IMR-90 (cell line): ENCODE measurements around the gene CRAMP1. TPM values are rescaled to one million over a fixed set of nuclear protein-coding genes. Genes with fewer than 3 reads are reported as not detected.

Experiments used
- ATAC-seq: fragments of 200-7000 bp; cut with Tn5 transposase; 2 replicates; pipeline ENCODE4 v1.9.1; 2020; ENCODE audit warnings: low read depth, mild to moderate bottlenecking, moderate library complexity
- BruUV-seq: library from RNA; stranded (reverse); fragments of 400-500 nt; replicated peaks from 2 replicates; lab custom pipeline; 2021; lab: Mats Ljungman, UMichigan
- CTCF ChIA-PET: fragments of 300-600 bp; formaldehyde crosslinking; extraction: SDS; loops from one replicate; lab custom pipeline; 2021; ENCODE audit warnings: antibody characterized with exemption; lab: Yijun Ruan, JAX
- POLR2A ChIA-PET: fragments of 300-600 bp; sonication (Branson Sonifier 250); formaldehyde crosslinking; loops from one replicate; lab custom pipeline; 2022; ENCODE audit warnings: antibody characterized with exemption; ENCODE audit not compliant: unreplicated experiment; lab: Charles Lee
- DNase-seq: peaks from one replicate; pipeline ENCODE4 v3.0.0; 2013
- H2AFZ ChIP-seq: replicated peaks from 2 replicates; pipeline ENCODE3; 2013; ENCODE audit warnings: low read length, mild to moderate bottlenecking; ENCODE audit not compliant: poor library complexity
- H2AK5ac ChIP-seq: 2 replicates; pipeline ENCODE4 v1.6.1; 2013; ENCODE audit warnings: low read depth, low read length, inconsistent platforms
- H2AK9ac ChIP-seq: replicated peaks from 2 replicates; pipeline ENCODE3; 2013; ENCODE audit warnings: mild to moderate bottlenecking, low read depth, low read length, moderate library complexity; ENCODE audit not compliant: poor library complexity
- H2BK120ac ChIP-seq: 2 replicates; pipeline ENCODE4 v1.6.1; 2013; ENCODE audit warnings: low read depth, low read length, inconsistent platforms
- H2BK15ac ChIP-seq: 3 replicates; pipeline ENCODE4 v1.6.1; 2013; ENCODE audit warnings: low read depth, low read length, inconsistent platforms
- H2BK20ac ChIP-seq: 2 replicates; pipeline ENCODE4 v1.6.1; 2013; ENCODE audit warnings: low read depth, mild to moderate bottlenecking, inconsistent platforms, low read length, moderate library complexity
- H2BK5ac ChIP-seq: 2 replicates; pipeline ENCODE4 v1.6.1; 2013; ENCODE audit warnings: mild to moderate bottlenecking, low read depth, low read length, inconsistent platforms; ENCODE audit not compliant: poor library complexity, severe bottlenecking
- H3K14ac ChIP-seq: replicated peaks from 2 replicates; pipeline ENCODE4 v1.6.1; 2013; ENCODE audit warnings: low read depth, low read length, inconsistent platforms
- H3K18ac ChIP-seq: 2 replicates; pipeline ENCODE4 v1.6.1; 2013; ENCODE audit warnings: low read depth, low read length, control low read depth
- H3K23ac ChIP-seq: 2 replicates; pipeline ENCODE4 v1.6.1; 2013; ENCODE audit warnings: low read depth, low read length, inconsistent platforms
- H3K27ac ChIP-seq: 2 replicates; pipeline ENCODE4 v1.5.1; 2013; ENCODE audit warnings: mild to moderate bottlenecking, control low read depth, low read length; ENCODE audit not compliant: insufficient read depth
- H3K27me3 ChIP-seq: 2 replicates; pipeline ENCODE4 v1.6.1; 2013; ENCODE audit warnings: low read length; ENCODE audit not compliant: control insufficient read depth, insufficient read depth
- H3K36me3 ChIP-seq: 2 replicates; pipeline ENCODE4 v1.6.1; 2013; ENCODE audit warnings: low read length, mixed read lengths; ENCODE audit not compliant: control insufficient read depth, insufficient read depth
- H3K4ac ChIP-seq: 2 replicates; pipeline ENCODE4 v1.6.1; 2013; ENCODE audit warnings: low read depth, low read length, inconsistent platforms
- H3K4me1 ChIP-seq: 2 replicates; pipeline ENCODE4 v1.6.1; 2013; ENCODE audit warnings: low read length, mixed read lengths; ENCODE audit not compliant: control insufficient read depth, insufficient read depth
- H3K4me2 ChIP-seq: 2 replicates; pipeline ENCODE4 v1.6.1; 2013; ENCODE audit warnings: low read depth, mild to moderate bottlenecking, control low read depth, low read length, moderate library complexity
- H3K4me3 ChIP-seq: 2 replicates; pipeline ENCODE4 v1.5.1; 2013; ENCODE audit warnings: low read depth, mild to moderate bottlenecking, control low read depth, low read length, moderate library complexity; ENCODE audit not compliant: insufficient read depth
- H3K56ac ChIP-seq: 2 replicates; pipeline ENCODE4 v1.6.1; 2013; ENCODE audit warnings: low read length, inconsistent platforms; ENCODE audit not compliant: insufficient read depth; ENCODE audit errors: extremely low read depth
- H3K79me1 ChIP-seq, 2 experiments: 2 replicates each; pipeline ENCODE4 v1.6.1; 2013; ENCODE audit warnings: low read length in 2 of 2, inconsistent platforms in 1 of 2, low read depth in 1 of 2
- H3K9ac ChIP-seq: 2 replicates; pipeline ENCODE4 v1.6.1; 2013; ENCODE audit warnings: low read depth, low read length, control low read depth
- H3K9me1 ChIP-seq: 2 replicates; pipeline ENCODE4 v1.6.1; 2013; ENCODE audit warnings: low read length, inconsistent platforms; ENCODE audit not compliant: insufficient read depth
- H3K9me3 ChIP-seq: 2 replicates; pipeline ENCODE4 v1.6.1; 2013; ENCODE audit warnings: low read length; ENCODE audit not compliant: control insufficient read depth, insufficient read depth
- H4K20me1 ChIP-seq: 2 replicates; pipeline ENCODE4 v1.6.1; 2013; ENCODE audit warnings: low read length, inconsistent platforms; ENCODE audit not compliant: insufficient read depth
- H4K5ac ChIP-seq: 2 replicates; pipeline ENCODE4 v1.6.1; 2013; ENCODE audit warnings: mild to moderate bottlenecking, low read depth, low read length, control low read depth
- H4K8ac ChIP-seq, 2 experiments: 2 replicates each; pipeline ENCODE4 v1.6.1; 2013; ENCODE audit warnings: low read depth in 2 of 2, low read length in 2 of 2, control low read depth in 1 of 2, inconsistent platforms in 1 of 2
- H4K91ac ChIP-seq: 2 replicates; pipeline ENCODE4 v1.6.1; 2013; ENCODE audit warnings: low read depth, low read length, inconsistent platforms; ENCODE audit not compliant: insufficient read depth
- FOS ChIP-seq: fragments of 150-350 bp; IDR thresholded peaks from 2 replicates; pipeline ENCODE4 v1.6.1; 2016; ENCODE audit warnings: low read depth, low read length
- MAFK ChIP-seq: IDR thresholded peaks from 2 replicates; pipeline ENCODE4 v1.6.1; 2012; ENCODE audit warnings: low read depth, low read length, improper control_type of control experiment
- MXI1 ChIP-seq: IDR thresholded peaks from 2 replicates; pipeline ENCODE4 v1.6.1; 2012; ENCODE audit warnings: low read depth, mild to moderate bottlenecking, low read length, moderate library complexity, borderline replicate concordance
- WGBS, 2 experiments: methylation state at CpG; one replicate each; pipeline versions ENCODE4 v1.1.5 to v1.1.7; 2013; ENCODE audit warnings: missing lambda C conversion rate in 2 of 2; ENCODE audit not compliant: insufficient read length in 1 of 2; ENCODE audit errors: extremely low coverage in 2 of 2; 5-methylcytosine and 5-hydroxymethylcytosine counted together
- dilution Hi-C: fragments of 300-500 bp; cut with HindIII; formaldehyde crosslinking; loops from one replicate; pipeline ENCODE4 v1.14.3; 2018; ENCODE audit warnings: low sequenced_read_pairs; ENCODE audit not compliant: unreplicated experiment
- in situ Hi-C: fragments of 300-500 bp; cut with MboI; formaldehyde crosslinking; loops from 3 replicates; pipeline ENCODE4 v1.14.3; 2019; ENCODE audit warnings: low sequenced_read_pairs, inconsistent platforms, mixed read lengths
- intact Hi-C: fragments of 100-400 bp; cut with micrococcal nuclease; formaldehyde crosslinking; loops from 2 replicates; pipeline ENCODE4 v1.10.0; 2022
- polyA plus RNA-seq, 3 experiments: library from polyadenylated mRNA; depleted of rRNA; stranded (reverse); fragments of >200 nt; gene quantifications; 2 replicates each; pipeline ENCODE4 v1.2.3, GENCODE V29; 2012; ENCODE audit warnings: low replicate concordance in 1 of 3
- total RNA-seq: library from RNA; depleted of rRNA; stranded (reverse); fragments of >200 nt; gene quantifications from 2 replicates; pipeline ENCODE4 v1.2.3, GENCODE V29; 2012

Gene CRAMP1
- total and polyA plus RNA-seq, 2 of the 4 experiments (the other 2 are of a cell fraction), result 3.2 to 12.0 TPM

DNA sequence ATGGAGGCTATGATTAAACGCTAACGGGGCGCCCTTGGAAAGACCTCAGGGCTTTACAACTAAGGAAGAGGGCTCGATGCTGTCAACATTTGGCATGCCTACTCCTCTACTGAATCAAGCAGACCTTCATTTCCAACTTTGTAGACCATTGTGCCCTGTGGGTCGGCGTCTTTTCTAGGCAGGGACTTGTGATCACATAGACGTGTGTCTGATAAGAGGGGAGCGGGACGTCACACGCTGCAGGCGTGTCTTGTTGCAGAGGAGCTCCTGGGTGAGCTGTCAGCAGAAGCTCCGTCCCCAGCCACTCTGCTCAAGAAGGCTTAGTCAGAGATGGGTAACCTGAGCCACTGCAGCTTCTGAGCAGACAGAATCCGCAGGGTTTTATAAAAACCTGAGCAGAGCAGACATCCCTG lies 96.6 kb downstream of the CRAMP1 start:
- Histone ChIP-seq H3K4me2 (peak overlapping the region; percentile 28), H3K14ac (no peak overlapping the region), H2BK5ac (no peak overlapping the region), H3K9me3 (no peaks in the 10 kb centered on the region), H3K36me3 (no peaks in the 10 kb centered on the region), H3K18ac (no peak overlapping the region), H3K9ac (no peak overlapping the region), H2AK9ac (no peak overlapping the region), H2BK120ac (no peak overlapping the region), H3K9me1 (peaks cover 33% of the 10 kb centered on the region), H2BK20ac (no peak overlapping the region), H2AK5ac (no peak overlapping the region), H3K27me3 (no peaks in the 10 kb centered on the region), H4K91ac (no peak overlapping the region), H3K23ac (no peak overlapping the region), H3K56ac (no peak overlapping the region), H2AFZ (no peak overlapping the region), H3K79me1 (peaks cover 13 to 78% of the 10 kb centered on the region in 2 experiments; a peak in 3 of 4 replicates), H3K4ac (no peak overlapping the region), H4K8ac (no peak overlapping the region), H4K20me1 (peaks cover 72% of the 10 kb centered on the region), H3K4me1 (peaks cover 18% of the 10 kb centered on the region), H4K5ac (no peak overlapping the region), H3K4me3 (no peak overlapping the region), H2BK15ac (no peak overlapping the region), H3K27ac (no peak overlapping the region)
- ChIA-PET POLR2A (no interaction called here), CTCF (interaction anchor here (0.6 kb wide), 1 partner anchor 201 kb away, joined by 3 read pairs; no protein-coding TSS in a partner anchor)
- dilution Hi-C loops (no loop called here), in situ Hi-C loops (no loop called here), intact Hi-C loops (loop anchor here (5.0 kb wide), 2 partner anchors 96 to 216 kb away; partner anchors contain the start of genes CRAMP1, IFT140 and TELO2)
- ATAC-seq (peak; percentile 30), DNase-seq (peak; percentile 86)
- WGBS, 2 experiments, result 58% methylated on average over 8 of the region's 13 CpGs; no CpG with 5 or more reads in 1 of the 2 experiments
- no TSS peak for BruUV-seq
- TF ChIP-seq FOS (no peak), MXI1 (peak; percentile 70; the same call in 1 of the 2 replicates), MAFK (no peak)
